Stimulated activated CD8-positive, alpha-beta memory T cell treated with anti-CD3 and anti-CD28 coated beads, Interleukin-15, amount 100 ng/mL, for 1 hour (primary cell): ENCODE measurements around the gene PCSK2.

Experiments used
- DNase-seq: peaks from one replicate; pipeline ENCODE4 v3.0.0-alpha.2; 2020; ENCODE audit warnings: low read depth

PCSK2 gene

GRCh38 chr20:17481661-17482060, 254.8 kb downstream of the PCSK2 start:
- DNase-seq = no peak

- no peak for DNase-seq
These were observed 255.7 kb downstream of the PCSK2 start for GRCh38 chr20:17482536-17482935.

GRCh38 chr20:17485017-17485416, 258.2 kb downstream of the PCSK2 start:
- DNase-seq = no peak

- DNase-seq = no peak
These were observed 262.2 kb downstream of the PCSK2 start for GRCh38 chr20:17488916-17489600.

GRCh38 chr20:17490501-17490900, 263.7 kb downstream of the PCSK2 start:
- DNase-seq = no peak

GRCh38 chr20:17491041-17491440, 264.2 kb downstream of the PCSK2 start:
- DNase-seq = no peak

- no peak for DNase-seq
These were observed 264.6 kb downstream of the PCSK2 start for GRCh38 chr20:17491488-17491887.

- no peak for DNase-seq
These were observed 266.3 kb downstream of the PCSK2 start for GRCh38 chr20:17493173-17493572.

- DNase-seq = no peak
These were observed 267.4 kb downstream of the PCSK2 start for GRCh38 chr20:17494201-17494600.

GRCh38 chr20:17495826-17496225, 269.0 kb downstream of the PCSK2 start:
- no peak for DNase-seq

- DNase-seq = no peak
These were observed 271.2 kb downstream of the PCSK2 start for GRCh38 chr20:17497821-17498580.

GRCh38 chr20:17498641-17499040, 271.8 kb downstream of the PCSK2 start:
- no peak for DNase-seq

- DNase-seq = no peak
These were observed 272.2 kb downstream of the PCSK2 start for GRCh38 chr20:17499041-17499440.

- DNase-seq = no peak
These were observed 273.4 kb downstream of the PCSK2 start for GRCh38 chr20:17500271-17500670.

GRCh38 chr20:17500826-17501225, 274.0 kb downstream of the PCSK2 start:
- DNase-seq = no peak

GRCh38 chr20:17501701-17502100, 274.9 kb downstream of the PCSK2 start:
- DNase-seq = no peak

- no peak for DNase-seq
These were observed 275.3 kb downstream of the PCSK2 start for GRCh38 chr20:17502105-17502504.

- DNase-seq = no peak
These were observed 276.6 kb downstream of the PCSK2 start for GRCh38 chr20:17503301-17504065.

GRCh38 chr20:17504066-17504897, 277.4 kb downstream of the PCSK2 start:
- DNase-seq = no peak

GRCh38 chr20:17504898-17505635, 278.2 kb downstream of the PCSK2 start:
- peak; percentile 14 for DNase-seq
